NOMO-1 (cell line): Measurements from ENCODE around the gene AKAP8L.

ENCODE experiments used
- DNase-seq, 2 experiments: peaks; one replicate each; lab custom pipeline; 2025; ENCODE audit not compliant: unreplicated experiment in 2 of 2; lab: John Stamatoyannopoulos, UW

AKAP8L gene

GRCh38 chr19:15436012-15436825 is 17.4 kb upstream of the AKAP8L start:
- DNase-seq = no peak

GRCh38 chr19:15433519-15434069 is 14.8 kb upstream of the AKAP8L start:
- DNase-seq = no peak

- DNase-seq = peak; percentile 82 to 95
Observed at GRCh38 chr19:15432629-15433518, 14.1 kb upstream of the AKAP8L start.

GRCh38 chr19:15432018-15432494 is 13.3 kb upstream of the AKAP8L start:
- DNase-seq = no peak

GRCh38 chr19:15431396-15432017 is 12.7 kb upstream of the AKAP8L start:
- no peak for DNase-seq

- DNase-seq = no peak
Observed at GRCh38 chr19:15430526-15431120, 11.8 kb upstream of the AKAP8L start.

- no peak for DNase-seq
Observed at GRCh38 chr19:15429825-15430467, 11.2 kb upstream of the AKAP8L start.

GRCh38 chr19:15428956-15429824 is 10.4 kb upstream of the AKAP8L start:
- DNase-seq = no peak

- DNase-seq = no peak
Observed at GRCh38 chr19:15427991-15428471, 9.2 kb upstream of the AKAP8L start.

GRCh38 chr19:15427350-15427700 is 8.5 kb upstream of the AKAP8L start:
- no peak for DNase-seq

GRCh38 chr19:15426485-15427349 is 7.9 kb upstream of the AKAP8L start:
- no peak for DNase-seq

- no peak for DNase-seq
Observed at GRCh38 chr19:15425321-15425950, 6.6 kb upstream of the AKAP8L start.

- no peak for DNase-seq
Observed at GRCh38 chr19:15424692-15425272, 6.0 kb upstream of the AKAP8L start.

GRCh38 chr19:15424121-15424520 is 5.3 kb upstream of the AKAP8L start:
- DNase-seq = no peak

- DNase-seq = no peak
Observed at GRCh38 chr19:15423130-15423529, 4.3 kb upstream of the AKAP8L start.

GRCh38 chr19:15422296-15423075 is 3.7 kb upstream of the AKAP8L start:
- no peak for DNase-seq
